Ishikawa (cell line): Measurements from ENCODE around the gene BMPER.

ENCODE experiments used
- CREB1 ChIP-seq: IDR thresholded peaks from 2 replicates; pipeline ENCODE4 v1.6.1; 2012; ENCODE audit warnings: low read depth
- EP300 ChIP-seq: IDR thresholded peaks from 2 replicates; pipeline ENCODE4 v1.6.1; 2012; ENCODE audit warnings: borderline replicate concordance
- FOXM1 ChIP-seq: IDR thresholded peaks from 2 replicates; pipeline ENCODE4 v1.6.1; 2012; ENCODE audit warnings: low read depth, borderline replicate concordance
- RAD21 ChIP-seq: IDR thresholded peaks from 2 replicates; pipeline ENCODE4 v1.6.1; 2012; ENCODE audit warnings: low read depth
- TEAD4 ChIP-seq: IDR thresholded peaks from 2 replicates; pipeline ENCODE4 v1.6.1; 2012
- YY1 ChIP-seq: IDR thresholded peaks from 2 replicates; pipeline ENCODE4 v1.6.1; 2012; ENCODE audit warnings: low read depth
- ZBTB7A ChIP-seq: IDR thresholded peaks from 2 replicates; pipeline ENCODE4 v1.6.1; 2012; ENCODE audit warnings: low read depth
- TF ChIP-seq, protein P1 (sequence below): IDR thresholded peaks from 2 replicates; pipeline ENCODE4 v1.6.1; 2012; ENCODE audit warnings: low read depth, mild to moderate bottlenecking
- TF ChIP-seq, protein P2 (sequence below): IDR thresholded peaks from 2 replicates; pipeline ENCODE4 v1.6.1; 2012

DNA sequence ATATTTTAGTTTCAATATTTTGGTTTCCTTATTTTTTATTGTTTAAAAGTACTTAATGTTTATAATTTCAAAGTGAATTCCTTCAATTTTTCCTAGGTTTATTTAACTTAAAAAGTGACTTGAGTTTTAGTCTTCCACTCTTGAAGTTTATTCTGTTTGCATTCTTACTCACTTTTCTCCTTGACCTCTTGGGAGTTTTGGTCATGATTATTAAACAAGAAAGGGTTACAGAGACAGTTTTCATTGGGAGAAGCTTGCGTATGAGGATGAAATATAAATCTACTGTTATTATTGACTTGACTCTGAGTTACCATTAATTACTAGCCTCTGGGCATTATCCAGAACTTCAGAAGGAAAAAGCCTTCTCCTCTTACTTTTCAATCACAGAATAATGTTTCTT lies 216.0 kb downstream of the BMPER start:
- TF ChIP-seq RAD21 (no peak), YY1 (no peak), TEAD4 (no peak), EP300 (no peak), FOXM1 (no peak), ZBTB7A (no peak), CREB1 (no peak)
- TF ChIP-seq, protein P1, sequence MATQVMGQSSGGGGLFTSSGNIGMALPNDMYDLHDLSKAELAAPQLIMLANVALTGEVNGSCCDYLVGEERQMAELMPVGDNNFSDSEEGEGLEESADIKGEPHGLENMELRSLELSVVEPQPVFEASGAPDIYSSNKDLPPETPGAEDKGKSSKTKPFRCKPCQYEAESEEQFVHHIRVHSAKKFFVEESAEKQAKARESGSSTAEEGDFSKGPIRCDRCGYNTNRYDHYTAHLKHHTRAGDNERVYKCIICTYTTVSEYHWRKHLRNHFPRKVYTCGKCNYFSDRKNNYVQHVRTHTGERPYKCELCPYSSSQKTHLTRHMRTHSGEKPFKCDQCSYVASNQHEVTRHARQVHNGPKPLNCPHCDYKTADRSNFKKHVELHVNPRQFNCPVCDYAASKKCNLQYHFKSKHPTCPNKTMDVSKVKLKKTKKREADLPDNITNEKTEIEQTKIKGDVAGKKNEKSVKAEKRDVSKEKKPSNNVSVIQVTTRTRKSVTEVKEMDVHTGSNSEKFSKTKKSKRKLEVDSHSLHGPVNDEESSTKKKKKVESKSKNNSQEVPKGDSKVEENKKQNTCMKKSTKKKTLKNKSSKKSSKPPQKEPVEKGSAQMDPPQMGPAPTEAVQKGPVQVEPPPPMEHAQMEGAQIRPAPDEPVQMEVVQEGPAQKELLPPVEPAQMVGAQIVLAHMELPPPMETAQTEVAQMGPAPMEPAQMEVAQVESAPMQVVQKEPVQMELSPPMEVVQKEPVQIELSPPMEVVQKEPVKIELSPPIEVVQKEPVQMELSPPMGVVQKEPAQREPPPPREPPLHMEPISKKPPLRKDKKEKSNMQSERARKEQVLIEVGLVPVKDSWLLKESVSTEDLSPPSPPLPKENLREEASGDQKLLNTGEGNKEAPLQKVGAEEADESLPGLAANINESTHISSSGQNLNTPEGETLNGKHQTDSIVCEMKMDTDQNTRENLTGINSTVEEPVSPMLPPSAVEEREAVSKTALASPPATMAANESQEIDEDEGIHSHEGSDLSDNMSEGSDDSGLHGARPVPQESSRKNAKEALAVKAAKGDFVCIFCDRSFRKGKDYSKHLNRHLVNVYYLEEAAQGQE: no peak
- TF ChIP-seq, protein P2, sequence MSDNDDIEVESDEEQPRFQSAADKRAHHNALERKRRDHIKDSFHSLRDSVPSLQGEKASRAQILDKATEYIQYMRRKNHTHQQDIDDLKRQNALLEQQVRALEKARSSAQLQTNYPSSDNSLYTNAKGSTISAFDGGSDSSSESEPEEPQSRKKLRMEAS: no peak
